HepG2 (cell line): ENCODE data around the gene HMGN1. TPM values are rescaled to one million over a fixed set of nuclear protein-coding genes. Genes with fewer than 3 reads are reported as not detected.
A peak's percentile ranks its signal among the peaks of the same experiment; 100 is the strongest.

Source experiments
- CREM ChIP-seq, 2 experiments: sonication (generic) in 1 of 2; formaldehyde crosslinking in 1 of 2; IDR thresholded peaks; 2 replicates each; pipeline versions ENCODE4 v1.4.0 to v1.6.1; 2016 to 2020; ENCODE audit warnings: antibody characterized with exemption in 1 of 2, mild to moderate bottlenecking in 1 of 2, missing genetic modification reagents in 1 of 2
- GABPB1 ChIP-seq: IDR thresholded peaks from 2 replicates; pipeline ENCODE4 v1.6.1; 2016; ENCODE audit warnings: mild to moderate bottlenecking, missing genetic modification reagents, moderate library complexity, missing compliant biosample characterization
- GPBP1L1 ChIP-seq: sonication (generic); formaldehyde crosslinking; IDR thresholded peaks from 2 replicates; pipeline ENCODE4 v1.5.0; 2020; ENCODE audit warnings: mild to moderate bottlenecking, missing genetic modification reagents
- HDAC1 ChIP-seq: sonication (generic); formaldehyde crosslinking; IDR thresholded peaks from 2 replicates; pipeline ENCODE4 v1.5.1; 2020; ENCODE audit warnings: mild to moderate bottlenecking, missing genetic modification reagents
- HMGXB4 ChIP-seq, 2 experiments: sonication (generic) in 1 of 2; formaldehyde crosslinking in 1 of 2; IDR thresholded peaks; 2 replicates each; pipeline versions ENCODE4 v1.4.0 to v1.6.1; 2018 to 2020; ENCODE audit warnings: missing genetic modification reagents in 2 of 2, borderline replicate concordance in 1 of 2, low read depth in 1 of 2, mild to moderate bottlenecking in 1 of 2, missing biosample characterization in 1 of 2
- MAX ChIP-seq: IDR thresholded peaks from 2 replicates; pipeline ENCODE4 v1.6.1; 2012; ENCODE audit warnings: inconsistent platforms
- POLR2G ChIP-seq: fragments of 200-400 bp; formaldehyde crosslinking; IDR thresholded peaks from 2 replicates; pipeline ENCODE4 v1.6.1; 2018; ENCODE audit warnings: mild to moderate bottlenecking, low read depth, low read length, moderate library complexity
- RNF2 ChIP-seq: fragments of 450-650 bp; conservative IDR thresholded peaks from 2 replicates; pipeline ENCODE4 v1.6.1; 2016; ENCODE audit warnings: low read depth
- TFDP2 ChIP-seq: sonication (generic); formaldehyde crosslinking; IDR thresholded peaks from 2 replicates; pipeline ENCODE4 v1.4.0; 2020; ENCODE audit warnings: missing genetic modification reagents
- UBTF ChIP-seq: sonication (generic); formaldehyde crosslinking; IDR thresholded peaks from 2 replicates; pipeline ENCODE4 v1.4.0; 2020; ENCODE audit warnings: mild to moderate bottlenecking, missing genetic modification reagents
- ZBTB44 ChIP-seq: sonication (generic); formaldehyde crosslinking; IDR thresholded peaks from 2 replicates; pipeline ENCODE4 v1.4.0; 2020; ENCODE audit warnings: missing genetic modification reagents
- ZNF704 ChIP-seq: sonication (generic); formaldehyde crosslinking; IDR thresholded peaks from 2 replicates; pipeline ENCODE4 v1.8.1; 2023; ENCODE audit warnings: mild to moderate bottlenecking, inconsistent platforms, moderate library complexity, missing genetic modification reagents, borderline replicate concordance
- polyA plus RNA-seq, 8 experiments: library from polyadenylated mRNA; depleted of rRNA in 3 of 8; stranded (reverse) in 7 of 8; unstranded in 1 of 8; fragments of >200 nt; fragmentation: Illumina TruSeq in 4 of 8; extraction: Trizol in 4 of 8; gene quantifications; 2 replicates each; pipeline versions ENCODE4 v1.2.1 to v1.2.3, GENCODE V29; 2011 to 2016; ENCODE audit warnings: low read depth in 4 of 8, missing spikeins in 1 of 8, mixed read lengths in 1 of 8; ENCODE audit not compliant: insufficient read depth in 1 of 8
- total RNA-seq, 5 experiments: library from RNA; depleted of rRNA; stranded (reverse); fragments of >200 nt; fragmentation: Illumina TruSeq; extraction: Trizol; gene quantifications; 2 replicates each; pipeline ENCODE4 v1.2.3, GENCODE V29; 2016; ENCODE audit warnings: low read depth in 1 of 5

HMGN1 gene
- total and polyA plus RNA-seq, 2 of the 13 experiments (the other 11 are each of a cell fraction or from before 2014, with no cell fraction given): 104 to 286 TPM

GRCh38 chr21:39349211-39350093 is 564 bp upstream of the HMGN1 start (continued):
- TF ChIP-seq UBTF (CRISPR knock-in tag) (peak; percentile 26), ZBTB44 (0 out of 2 replicates have a peak, but pooled peaks have one; percentile 19), TFDP2 (CRISPR knock-in tag) (peak; percentile 75), RNF2 (peak; percentile 71; the same call in 1 of the 2 replicates), GABPB1 (CRISPR knock-in tag) (peak; percentile 85), HMGXB4 (CRISPR knock-in tag; IDR thresholded peaks at IDR 0.05; ENCODE audit: borderline replicate concordance in 1 of 2, low read depth in 1 of 2) (peak in 1 of 2 experiments; percentile 59; a peak in 1 of 4 replicates), POLR2G (peak; percentile 82), HDAC1 (CRISPR knock-in tag) (peak; percentile 16; the same call in 1 of the 2 replicates), ZNF704 (0 out of 2 replicates have a peak, but pooled peaks have one; percentile 33), CREM (IDR thresholded peaks at IDR 0.05) (peak; percentile 76), CREM (CRISPR knock-in tag; IDR thresholded peaks at IDR 0.05) (no peak), GPBP1L1 (CRISPR knock-in tag) (no peak), MAX (peak; percentile 56)
